GM12878 (cell line): ENCODE data around the gene IL19. TPM values are rescaled to one million over a fixed set of nuclear protein-coding genes. Genes with fewer than 3 reads are reported as not detected.

Experiments used
- ATF2 ChIP-seq: IDR thresholded peaks from 2 replicates; pipeline ENCODE4 v1.6.1; 2012; ENCODE audit warnings: low read length, inconsistent platforms
- E4F1 ChIP-seq: fragments of 450-650 bp; IDR thresholded peaks from 2 replicates; pipeline ENCODE4 v1.6.1; 2018; ENCODE audit warnings: borderline replicate concordance, mild to moderate bottlenecking; ENCODE audit not compliant: partially characterized antibody
- HSF1 ChIP-seq: fragments of 150-350 bp; IDR thresholded peaks from 2 replicates; pipeline ENCODE4 v1.6.1; 2014; ENCODE audit warnings: mild to moderate bottlenecking, low read depth, low read length
- IKZF1 ChIP-seq: fragments of 450-650 bp; conservative IDR thresholded peaks from 2 replicates; pipeline ENCODE4 v1.6.1; 2017; ENCODE audit warnings: antibody characterized with exemption, mild to moderate bottlenecking
- IKZF2 ChIP-seq, 2 experiments: fragments of 450-650 bp; IDR thresholded peaks; 2 replicates each; pipeline ENCODE4 v1.6.1; 2017; ENCODE audit warnings: mild to moderate bottlenecking in 2 of 2, moderate library complexity in 2 of 2
- IRF3 ChIP-seq: fragments of 450-650 bp; IDR thresholded peaks from 2 replicates; pipeline ENCODE4 v1.6.1; 2014; ENCODE audit warnings: mild to moderate bottlenecking
- MEF2B ChIP-seq: fragments of 450-650 bp; IDR thresholded peaks from 2 replicates; pipeline ENCODE4 v1.6.1; 2018; ENCODE audit warnings: mild to moderate bottlenecking, moderate library complexity; ENCODE audit not compliant: partially characterized antibody, poor library complexity, severe bottlenecking
- MLLT1 ChIP-seq: fragments of 450-650 bp; IDR thresholded peaks from 2 replicates; pipeline ENCODE4 v1.6.1; 2016; ENCODE audit warnings: mild to moderate bottlenecking
- NFYA ChIP-seq: IDR thresholded peaks from 2 replicates; pipeline ENCODE4 v1.6.1; 2011; ENCODE audit warnings: low read depth, mild to moderate bottlenecking, low read length, improper control_type of control experiment, borderline replicate concordance
- NR2C1 ChIP-seq: fragments of 450-650 bp; IDR thresholded peaks from 2 replicates; pipeline ENCODE4 v1.6.1; 2017; ENCODE audit warnings: antibody characterized with exemption, mild to moderate bottlenecking, moderate library complexity
- PBX3 ChIP-seq: IDR thresholded peaks from 2 replicates; pipeline ENCODE4 v1.6.1; 2011; ENCODE audit warnings: mild to moderate bottlenecking, low read depth, low read length, moderate library complexity; ENCODE audit not compliant: insufficient replicate concordance
- POLR2AphosphoS5 ChIP-seq: IDR thresholded peaks from 2 replicates; pipeline ENCODE4 v1.6.1; 2011; ENCODE audit warnings: mild to moderate bottlenecking, low read length, inconsistent platforms
- SPI1 ChIP-seq: IDR thresholded peaks from 2 replicates; pipeline ENCODE4 v1.6.1; 2011; ENCODE audit warnings: low read depth, mild to moderate bottlenecking, low read length, moderate library complexity, borderline replicate concordance; ENCODE audit not compliant: insufficient read depth
- TCF12 ChIP-seq: IDR thresholded peaks from 2 replicates; pipeline ENCODE4 v1.6.1; 2011; ENCODE audit warnings: low read depth, mild to moderate bottlenecking, low read length
- TCF3 ChIP-seq: IDR thresholded peaks from 2 replicates; pipeline ENCODE4 v1.6.1; 2012; ENCODE audit warnings: low read depth, mild to moderate bottlenecking, low read length, borderline replicate concordance; ENCODE audit not compliant: insufficient read depth
- USF1 ChIP-seq: IDR thresholded peaks from 2 replicates; pipeline ENCODE4 v1.6.1; 2011; ENCODE audit warnings: borderline replicate concordance, low read depth, mild to moderate bottlenecking, moderate library complexity, mixed read lengths, low read length; ENCODE audit not compliant: insufficient read depth; ENCODE audit errors: extremely low read length
- ZSCAN29 ChIP-seq: fragments of 450-650 bp; IDR thresholded peaks from 2 replicates; pipeline ENCODE4 v1.6.1; 2017; ENCODE audit warnings: mild to moderate bottlenecking, moderate library complexity
- polyA plus RNA-seq, 11 experiments: library from polyadenylated mRNA; depleted of rRNA in 4 of 11; unstranded in 6 of 11; stranded (reverse) in 5 of 11; fragments of >200 nt; fragmentation: Nextera tagmentation in 4 of 11; fragmentation: Illumina TruSeq in 1 of 11; extraction: Ambion mirVana in 4 of 11; extraction: Trizol in 1 of 11; gene quantifications; 1 replicate in 1 of 11; 2 replicates in 10 of 11; pipeline versions ENCODE4 v1.2.1 to v1.2.3, GENCODE V29; 2011 to 2016; ENCODE audit warnings: inconsistent platforms in 2 of 11, missing spikeins in 2 of 11, low read depth in 1 of 11
- total RNA-seq, 4 experiments: library from RNA; depleted of rRNA in 3 of 4; stranded (reverse); fragments of >200 nt in 3 of 4; fragmentation: Illumina TruSeq in 1 of 4; extraction: Trizol in 1 of 4; gene quantifications; 2 replicates each; pipeline versions ENCODE4 v1.2.1 to v1.2.3, GENCODE V29; 2013 to 2021

IL19 gene
- total and polyA plus RNA-seq, 10 of the 15 experiments (the other 5 are each of a cell fraction or from before 2014, with no cell fraction given) = 0.10 to 0.73 (median 0.28) TPM; not detected in 6

GRCh38 chr1:206770531-206771337 lies at the start of gene IL19 (continued):
- TF ChIP-seq USF1 (no peak), MEF2B (peak; percentile 57), TCF3 (0 out of 2 replicates have a peak, but pooled peaks have one; percentile 37), MLLT1 (peak; percentile 82), NR2C1 (no peak), ATF2 (peak; percentile 58; the same call in 1 of the 2 replicates), IKZF1 (peak; percentile 43), IRF3 (no peak), SPI1 (peak; percentile 79), POLR2AphosphoS5 (peak; percentile 60), NFYA (no peak), IKZF2 (IDR thresholded peaks at IDR 0.05) (peak; percentile 3 to 59), E4F1 (no peak), ZSCAN29 (no peak), HSF1 (no peak), PBX3 (no peak), TCF12 (0 out of 2 replicates have a peak, but pooled peaks have one; percentile 5)
